NCI-H128 (cell line): ENCODE data around the gene KRTAP9-1.
"Not testable (repeated sequence)": the region's sequence is repeated elsewhere in the genome, so short reads cannot be mapped to it uniquely, and the experiment has no call there.

ENCODE experiments used
- DNase-seq: peaks from one replicate; lab custom pipeline; 2025; ENCODE audit not compliant: unreplicated experiment; lab: John Stamatoyannopoulos, UW

Gene KRTAP9-1, protein sequence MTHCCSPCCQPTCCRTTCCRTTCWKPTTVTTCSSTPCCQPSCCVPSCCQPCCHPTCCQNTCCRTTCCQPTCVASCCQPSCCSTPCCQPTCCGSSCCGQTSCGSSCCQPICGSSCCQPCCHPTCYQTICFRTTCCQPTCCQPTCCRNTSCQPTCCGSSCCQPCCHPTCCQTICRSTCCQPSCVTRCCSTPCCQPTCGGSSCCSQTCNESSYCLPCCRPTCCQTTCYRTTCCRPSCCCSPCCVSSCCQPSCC

DNA sequence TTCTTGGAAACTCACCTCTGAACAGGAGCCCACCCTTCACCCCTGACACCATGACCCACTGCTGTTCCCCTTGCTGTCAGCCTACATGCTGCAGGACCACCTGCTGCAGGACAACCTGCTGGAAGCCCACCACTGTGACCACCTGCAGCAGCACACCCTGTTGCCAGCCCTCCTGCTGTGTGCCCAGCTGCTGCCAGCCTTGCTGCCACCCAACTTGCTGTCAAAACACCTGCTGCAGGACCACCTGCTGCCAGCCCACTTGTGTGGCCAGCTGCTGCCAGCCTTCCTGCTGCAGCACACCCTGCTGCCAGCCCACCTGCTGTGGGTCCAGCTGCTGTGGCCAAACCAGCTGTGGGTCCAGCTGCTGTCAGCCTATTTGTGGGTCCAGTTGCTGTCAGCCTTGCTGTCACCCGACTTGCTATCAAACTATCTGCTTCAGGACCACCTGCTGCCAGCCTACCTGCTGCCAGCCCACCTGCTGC is at the start of gene KRTAP9-1:
TSS of gene KRTAP9-1 (plus strand) at position 51 of the 482 bp plus-strand sequence. CDS start at position 51, 0 bp downstream.
- not testable (repeated sequence) for DNase-seq

DNA sequence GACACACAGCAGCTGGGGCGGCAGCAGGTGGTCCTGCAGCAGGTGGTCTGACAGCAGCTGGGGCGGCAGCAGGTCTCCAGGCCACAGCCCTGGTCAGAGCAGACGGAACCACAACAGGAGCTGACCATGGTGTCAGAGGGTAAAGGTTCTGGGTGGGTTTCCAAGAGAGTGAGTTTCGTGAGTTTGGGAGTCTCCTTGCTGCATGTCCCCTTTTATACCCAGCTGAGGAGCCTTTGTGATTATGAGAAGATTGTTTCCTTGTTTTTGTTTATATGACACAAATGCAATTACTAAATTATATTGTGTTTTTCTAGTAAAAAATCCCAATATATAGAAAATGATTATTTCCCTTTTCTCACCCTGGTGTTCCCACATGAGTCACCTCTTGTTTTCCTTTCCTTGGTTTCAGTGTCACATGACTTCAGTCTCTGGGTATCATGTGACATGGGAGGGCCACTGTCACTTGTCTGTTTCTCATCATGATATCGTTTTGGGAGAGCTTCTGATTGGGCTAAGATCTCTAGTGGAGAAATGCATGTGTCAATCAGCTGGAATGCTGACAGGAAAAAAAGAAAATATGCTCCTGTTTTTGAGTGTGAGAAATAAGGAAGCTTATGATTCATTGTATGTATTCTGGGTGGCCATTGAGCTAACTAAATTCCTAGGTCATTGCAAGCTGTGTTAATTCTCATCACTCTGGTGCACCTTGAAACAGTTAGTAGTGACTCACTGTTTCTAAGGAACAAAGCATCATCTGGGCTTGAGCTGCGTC is 49.1 kb upstream of the KRTAP9-1 start, which contains the start of gene KRTAP4-6:
TSS of gene KRTAP4-6 (minus strand) at position 185 of the 772 bp plus-strand sequence. CDS start at position 128, 57 bp downstream.
- no peak for DNase-seq

DNA sequence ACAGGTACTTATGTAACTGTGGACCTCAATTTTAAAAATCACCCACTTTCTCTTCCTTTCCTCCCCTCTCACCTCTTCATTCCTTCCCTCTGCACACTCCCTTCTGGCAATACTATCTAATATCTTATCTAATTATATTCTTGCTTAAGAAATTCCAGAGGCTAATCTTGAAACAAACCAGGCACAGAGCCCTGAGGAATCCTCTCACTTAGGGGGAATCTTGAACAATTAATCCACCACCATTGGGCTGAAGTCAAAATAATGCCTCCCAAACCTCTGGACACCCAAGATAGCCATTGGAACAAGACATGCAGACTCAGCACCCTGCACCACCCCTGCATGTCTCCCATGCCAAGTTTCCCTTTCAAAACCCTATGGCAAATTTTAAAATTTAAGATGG is 48.3 kb upstream of the KRTAP9-1 start:
- no peak for DNase-seq

DNA sequence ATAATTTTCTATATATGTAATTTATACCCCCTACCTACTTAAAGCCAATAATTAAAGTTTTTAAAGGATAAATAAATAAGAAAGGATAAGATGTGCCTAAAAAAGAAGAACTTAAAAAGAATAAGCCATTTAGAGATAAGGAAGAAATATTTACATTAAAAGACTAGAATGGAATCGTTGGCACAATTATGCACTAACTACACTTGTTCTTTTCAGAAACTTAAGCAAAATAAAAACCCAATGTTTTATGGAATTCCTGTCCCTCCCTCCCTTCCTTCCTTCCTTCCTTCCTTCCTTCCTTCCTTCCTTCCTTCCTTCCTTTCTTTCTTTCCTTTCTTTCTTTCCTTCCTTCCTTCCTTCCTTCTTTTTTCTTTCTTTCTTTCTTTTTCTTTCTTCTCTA is 44.8 kb upstream of the KRTAP9-1 start:
- no peak for DNase-seq

DNA sequence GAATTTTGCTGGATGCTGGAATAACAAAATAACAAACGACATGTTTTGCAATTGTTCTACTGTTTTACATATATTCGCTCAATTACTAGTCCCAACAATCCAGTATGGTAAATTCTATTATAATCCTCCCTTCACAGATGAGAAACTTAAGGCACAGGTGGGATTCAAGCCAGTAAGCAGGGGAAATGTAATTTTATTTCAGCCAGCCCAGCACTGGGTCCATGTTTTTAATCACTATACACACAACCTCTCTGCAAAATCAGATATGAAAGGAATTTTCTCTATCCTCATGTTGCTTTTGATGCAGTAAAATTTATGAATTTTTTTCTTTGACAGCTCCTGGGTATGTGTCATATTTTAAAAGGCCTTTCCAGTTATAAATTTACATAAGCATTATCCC is 44.4 kb upstream of the KRTAP9-1 start:
- no peak for DNase-seq

DNA sequence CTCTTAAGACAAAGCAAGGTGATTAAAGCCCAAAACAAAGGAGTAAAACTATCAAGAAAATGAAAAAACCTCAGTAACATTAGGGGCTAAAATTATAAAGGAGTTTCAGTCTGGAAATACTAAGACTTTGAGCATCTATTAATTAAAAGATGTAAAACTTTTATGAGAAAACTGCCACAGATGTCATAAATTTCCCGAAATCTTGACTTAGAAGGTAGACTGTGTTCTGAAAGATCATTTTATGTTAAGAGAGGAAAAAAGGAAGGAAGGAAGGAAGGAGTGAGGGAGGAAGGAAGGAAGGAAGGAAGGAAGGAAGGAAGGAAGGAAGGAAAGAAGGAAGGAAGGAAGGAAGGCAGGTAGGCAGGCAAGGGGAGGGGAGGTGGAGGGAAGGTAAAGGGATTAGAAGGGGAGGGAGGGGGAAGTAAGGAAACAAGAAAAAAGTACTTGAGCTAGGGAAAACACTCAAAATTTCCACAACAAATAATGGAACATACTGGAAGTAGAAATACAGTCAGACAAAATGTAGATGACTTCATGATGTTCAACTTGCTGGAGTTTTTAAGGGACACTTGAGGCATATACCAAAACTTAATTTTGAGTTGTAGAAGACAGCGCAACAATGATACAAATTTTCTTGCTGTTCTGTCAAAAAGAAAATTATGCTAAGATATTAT is 42.0 kb upstream of the KRTAP9-1 start:
- DNase-seq = no peak

DNA sequence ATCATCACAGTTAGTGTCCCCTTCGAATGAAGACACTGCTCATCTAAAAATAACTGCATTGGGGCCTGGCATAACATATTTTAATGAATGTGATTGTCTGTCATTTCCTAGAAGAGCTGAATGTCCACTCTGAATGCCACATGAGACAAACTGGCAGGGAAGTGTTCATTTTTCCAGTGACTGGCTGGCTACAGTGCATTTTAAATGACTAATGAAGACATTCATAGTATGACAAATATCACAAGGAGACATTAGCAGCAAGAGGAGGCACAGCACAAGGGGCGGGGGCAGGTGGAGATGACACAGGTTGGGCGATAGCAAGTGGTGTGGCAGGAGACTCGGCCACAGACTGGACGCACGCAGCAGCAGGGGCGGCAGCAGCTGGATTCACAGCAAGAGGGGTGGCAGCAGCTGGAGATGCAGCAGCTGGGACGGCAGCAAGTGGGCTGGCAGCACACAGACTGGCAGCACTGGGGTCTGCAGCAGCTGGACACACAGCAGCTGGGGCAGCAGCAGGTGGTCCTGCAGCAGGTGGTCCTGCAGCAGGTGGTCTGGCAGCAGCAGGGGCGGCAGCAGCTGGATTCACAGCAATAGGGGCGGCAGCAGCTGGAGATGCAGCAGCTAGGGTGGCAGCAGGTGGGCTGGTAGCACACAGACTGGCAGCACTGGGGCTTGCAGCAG is 40.6 kb upstream of the KRTAP9-1 start:
- not testable (repeated sequence) for DNase-seq

DNA sequence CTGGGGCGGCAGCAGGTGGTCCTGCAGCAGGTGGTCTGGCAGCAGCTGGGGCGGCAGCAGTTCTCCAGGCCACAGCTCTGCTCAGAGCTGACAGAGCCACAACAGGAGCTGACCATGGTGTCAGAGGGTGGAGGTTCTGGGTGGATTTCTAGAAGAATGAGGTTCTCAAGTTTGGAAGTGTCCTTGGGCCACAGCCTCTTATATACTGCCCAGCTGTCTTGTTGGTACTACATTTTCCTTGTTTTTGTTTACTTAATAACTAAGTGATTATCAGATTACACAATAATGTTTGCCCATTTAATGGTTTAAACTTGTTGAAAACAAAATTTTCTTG is 40.1 kb upstream of the KRTAP9-1 start, which contains the start of gene KRTAP4-5:
TSS of gene KRTAP4-5 (minus strand) at position 174 of the 334 bp plus-strand sequence. CDS start at position 116, 58 bp downstream.
- DNase-seq = no peak

DNA sequence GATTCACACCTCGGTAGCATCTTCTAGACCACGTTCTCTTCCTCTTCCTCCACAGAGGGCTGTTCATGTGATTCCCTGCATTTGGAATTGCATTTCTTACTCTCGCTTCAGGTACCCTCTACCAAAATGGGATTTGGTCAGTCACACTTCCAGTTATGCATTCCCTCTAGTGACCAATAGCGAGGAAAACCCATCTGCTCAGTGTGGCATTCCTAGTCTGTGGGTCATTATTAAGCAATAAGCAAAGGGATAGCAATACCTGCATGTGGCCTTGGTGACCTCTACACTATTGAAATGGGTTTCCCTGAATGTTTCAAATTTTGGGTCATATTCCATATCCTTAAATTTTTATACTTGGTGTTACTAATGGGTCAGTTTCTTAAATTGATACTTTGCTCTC is 39.7 kb upstream of the KRTAP9-1 start:
- DNase-seq = no peak

DNA sequence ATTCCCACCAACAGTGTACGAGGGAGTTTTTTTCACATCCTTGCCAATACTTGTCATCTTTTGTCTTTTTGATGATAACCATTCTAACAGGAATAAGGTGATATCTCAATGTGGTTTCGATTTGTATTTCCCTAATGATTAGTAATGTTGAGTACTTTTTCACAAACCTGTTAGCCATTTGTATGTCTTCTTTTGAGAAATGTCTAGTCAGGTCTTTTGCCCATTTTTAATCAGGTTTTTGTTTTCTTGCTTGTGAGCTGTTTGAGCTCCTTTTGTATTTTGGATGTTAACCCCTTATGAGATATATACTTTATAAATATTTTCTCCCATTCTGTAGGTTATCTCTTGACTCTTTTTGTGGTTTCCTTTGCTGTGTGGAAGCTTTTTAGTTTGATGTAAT is 38.2 kb upstream of the KRTAP9-1 start:
- no peak for DNase-seq

DNA sequence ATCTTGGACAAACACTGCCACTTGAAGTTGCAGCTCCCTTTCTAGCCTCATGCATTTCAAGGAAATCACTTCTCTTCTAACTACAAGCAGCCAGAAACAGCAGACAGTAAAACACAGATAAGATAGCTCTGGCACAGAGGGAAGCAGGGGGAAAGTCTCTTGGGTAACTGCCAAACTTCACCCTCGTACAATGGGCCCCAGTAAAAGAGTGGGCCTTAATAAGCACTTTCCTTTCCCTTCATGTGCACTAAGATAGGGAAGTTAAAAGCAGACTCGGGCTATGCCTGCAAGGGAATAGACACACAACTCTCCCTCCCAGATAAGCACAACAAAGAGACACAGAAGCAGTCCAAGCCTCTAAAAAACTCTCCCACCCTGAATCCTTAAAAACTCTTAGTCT is 35.8 kb upstream of the KRTAP9-1 start:
- no peak for DNase-seq

DNA sequence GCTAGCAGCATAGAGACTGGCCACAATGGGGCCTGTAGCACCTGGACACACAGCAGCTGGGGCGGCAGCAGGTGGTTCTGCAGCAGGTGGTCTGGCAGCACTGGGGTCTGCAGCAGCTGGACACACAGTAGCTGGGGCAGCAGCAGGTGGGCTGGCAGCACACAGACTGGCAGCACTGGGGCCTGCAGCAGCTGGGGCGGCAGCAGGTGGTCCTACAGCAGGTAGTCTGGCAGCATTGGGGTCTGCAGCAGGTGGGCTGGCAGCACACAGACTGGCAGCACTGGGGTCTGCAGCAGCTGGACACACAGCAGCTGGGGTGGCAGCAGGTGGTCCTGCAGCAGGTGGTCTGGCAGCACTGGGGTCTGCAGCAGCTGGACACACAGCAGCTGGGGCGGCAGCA is 29.5 kb upstream of the KRTAP9-1 start:
- DNase-seq = not testable (repeated sequence)

DNA sequence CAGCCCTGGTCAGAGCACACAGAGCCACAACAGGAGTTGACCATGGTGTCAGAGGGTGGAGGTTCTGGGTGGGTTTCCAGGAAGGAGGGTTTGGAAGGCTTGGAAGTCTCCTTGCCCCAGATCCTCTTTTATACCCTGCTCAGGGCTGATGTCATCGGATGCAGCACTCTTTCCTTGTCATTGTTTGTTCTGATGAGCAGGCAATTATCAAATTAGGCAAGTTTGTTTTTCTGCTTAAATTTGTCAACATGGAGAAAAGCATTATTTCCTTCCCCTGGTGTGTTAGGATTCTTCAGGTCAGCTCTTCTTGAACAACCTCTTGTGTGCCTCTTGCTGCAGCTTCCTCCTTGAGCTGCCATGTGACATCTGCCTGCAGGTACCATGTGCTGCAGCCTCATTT is 29.0 kb upstream of the KRTAP9-1 start, which contains the start of gene KRTAP4-4:
TSS of gene KRTAP4-4 (minus strand) at position 101 of the 400 bp plus-strand sequence. CDS start at position 44, 57 bp downstream.
- no peak for DNase-seq

DNA sequence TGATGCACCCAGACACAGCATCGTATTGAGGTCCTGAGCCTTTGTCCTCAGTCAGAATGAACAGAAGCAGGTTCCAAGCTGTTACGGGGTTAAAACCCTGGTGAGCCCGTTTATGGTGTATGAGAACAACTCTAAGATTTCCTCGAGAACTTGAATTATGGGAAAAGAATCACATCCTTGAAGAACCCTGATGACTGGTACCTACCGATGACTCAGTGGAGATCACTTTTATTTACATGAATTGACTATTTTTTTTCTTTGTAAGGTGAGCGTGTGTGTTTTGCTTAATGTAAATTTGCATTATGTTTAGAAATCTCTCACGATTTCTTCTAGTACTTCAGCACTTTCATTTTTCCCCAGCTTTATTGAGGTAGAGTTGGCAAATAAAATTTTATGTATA is 25.9 kb upstream of the KRTAP9-1 start:
- DNase-seq = no peak

DNA sequence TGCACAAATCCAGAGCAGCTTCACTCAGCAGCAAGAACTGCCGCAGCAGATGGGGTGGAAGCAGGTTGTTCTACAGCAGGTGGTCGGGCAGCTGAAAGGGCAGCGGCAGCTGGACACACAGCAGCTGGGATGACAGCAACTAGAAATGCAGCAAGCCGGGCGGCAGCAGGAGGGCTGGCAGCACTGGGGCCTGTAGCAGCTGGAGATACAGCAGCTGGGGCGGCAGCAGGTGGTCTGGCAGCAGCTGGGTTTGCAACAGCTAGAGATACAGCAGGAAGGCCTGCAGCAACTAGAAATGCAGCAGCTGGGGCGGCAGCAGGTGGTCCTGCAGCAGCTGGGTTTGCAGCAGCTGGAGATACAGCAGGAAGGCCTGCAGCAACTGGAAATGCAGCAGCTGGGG is 22.1 kb upstream of the KRTAP9-1 start:
- no peak for DNase-seq

DNA sequence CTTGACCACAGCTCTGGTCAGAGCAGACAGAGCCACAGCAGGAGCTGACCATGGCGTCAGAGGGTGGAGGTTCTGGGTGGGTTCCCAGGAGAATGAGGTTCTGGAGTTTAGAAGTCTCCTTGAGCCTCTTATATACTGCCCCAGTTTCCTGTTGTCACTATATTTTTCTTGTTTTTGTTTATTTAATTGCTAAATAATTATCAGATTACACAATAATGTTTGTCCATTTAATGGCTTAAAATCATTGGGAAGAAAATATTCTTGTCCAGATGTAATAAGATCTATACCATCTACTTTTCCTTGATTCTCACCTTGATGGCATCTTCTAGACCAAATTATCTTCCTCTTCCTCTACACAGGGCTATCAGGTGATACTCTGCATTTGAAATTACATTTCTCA is 21.6 kb upstream of the KRTAP9-1 start, which contains the start of gene KRTAP4-3:
TSS of gene KRTAP4-3 (minus strand) at position 101 of the 400 bp plus-strand sequence. CDS start at position 52, 49 bp downstream.
- no peak for DNase-seq

DNA sequence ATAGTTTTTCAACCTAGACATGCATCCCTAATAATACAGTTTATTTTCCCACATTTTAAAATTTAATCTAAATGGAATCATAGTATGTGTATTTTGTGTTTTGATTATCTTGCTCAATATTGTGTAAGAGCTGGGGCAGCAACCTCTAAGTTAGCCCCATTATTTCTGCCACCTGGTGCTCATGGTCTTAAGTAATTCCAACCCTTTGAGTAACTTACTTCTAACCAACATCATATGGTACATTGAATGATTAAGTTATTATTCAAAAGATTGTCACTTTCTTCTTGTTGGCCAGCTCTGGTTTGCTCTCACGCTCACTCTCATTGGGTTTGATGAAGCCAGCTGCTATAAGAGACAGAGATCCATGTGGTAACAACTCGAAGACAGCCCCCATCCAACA is 17.8 kb upstream of the KRTAP9-1 start:
- DNase-seq = no peak

DNA sequence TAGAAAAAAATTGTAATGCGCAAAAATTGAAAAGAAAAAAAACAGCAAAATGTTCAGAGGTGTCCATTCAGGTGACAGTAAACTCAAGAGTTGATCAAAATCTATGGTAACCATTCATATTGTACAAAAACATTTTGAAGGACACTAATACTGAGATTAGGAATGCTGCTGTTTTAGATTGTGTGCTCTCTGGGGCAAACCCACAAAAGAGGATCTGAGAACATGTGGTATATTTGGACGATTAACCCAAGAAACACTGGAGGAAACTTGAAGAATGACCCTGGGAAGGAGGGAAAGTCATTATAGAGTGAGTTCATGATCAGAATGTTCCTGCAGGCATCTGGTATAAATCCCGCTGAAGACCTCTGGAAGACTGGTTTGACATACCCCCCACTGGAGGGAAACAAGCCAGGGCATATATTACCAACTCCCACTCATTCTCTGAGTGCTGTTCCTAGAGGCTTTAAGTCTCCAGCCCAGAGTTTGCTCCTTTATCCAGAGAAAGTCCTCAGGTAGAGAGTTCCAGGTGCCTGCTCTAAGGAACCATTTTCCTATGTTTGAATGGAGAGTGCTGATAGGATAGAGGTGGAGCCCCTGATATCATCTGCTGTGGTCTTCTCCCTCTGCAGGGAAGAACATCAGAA is 12.8 kb upstream of the KRTAP9-1 start:
- no peak for DNase-seq

DNA sequence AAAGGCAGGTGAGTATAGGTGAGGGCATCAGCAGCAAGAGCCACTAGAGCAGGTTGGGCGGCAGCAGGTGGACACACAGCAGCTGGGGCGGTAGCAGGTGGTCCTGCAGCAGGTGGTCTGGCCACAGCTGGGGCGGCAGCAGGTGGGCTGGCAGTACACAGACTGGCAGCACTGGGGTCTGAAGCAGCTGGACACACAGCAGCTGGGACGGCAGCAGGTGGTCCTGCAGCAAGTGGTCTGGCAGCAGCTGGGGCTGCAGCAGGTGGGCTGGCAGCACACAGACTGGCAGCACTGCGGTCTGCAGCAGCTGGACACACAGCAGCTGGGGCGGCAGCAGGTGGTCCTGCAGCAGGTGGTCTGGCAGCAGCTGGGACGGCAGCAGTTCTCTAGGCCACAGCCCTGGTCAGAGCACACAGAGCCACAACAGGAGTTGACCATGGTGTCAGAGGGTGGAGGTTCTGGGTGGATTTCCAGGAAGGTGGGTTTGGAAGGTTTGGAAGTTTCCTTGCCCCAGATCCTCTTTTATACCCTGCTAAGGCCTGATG is 11.9 kb upstream of the KRTAP9-1 start, which contains the start of gene KRTAP4-2:
TSS of gene KRTAP4-2 (minus strand) at position 495 of the 545 bp plus-strand sequence. CDS start at position 438, 57 bp downstream.
- DNase-seq = no peak

DNA sequence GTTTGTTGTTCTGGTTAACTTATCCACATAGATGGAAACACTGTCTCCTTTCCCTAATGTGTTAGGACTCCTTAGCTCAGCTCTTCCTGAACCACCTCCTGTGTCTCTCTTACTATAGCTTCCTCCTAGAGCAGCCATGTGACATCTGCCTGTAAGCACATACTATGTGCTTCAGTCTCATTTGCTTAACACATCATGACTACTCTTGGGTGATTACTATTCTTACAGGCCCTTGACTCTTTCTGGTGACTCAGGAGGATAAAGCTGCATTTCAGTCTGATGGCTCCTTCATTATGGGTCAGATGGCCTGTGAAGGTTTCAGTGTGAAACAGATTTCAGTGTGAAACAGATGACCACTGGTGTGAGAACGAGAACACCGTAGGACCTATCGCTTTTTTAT is 11.3 kb upstream of the KRTAP9-1 start:
- DNase-seq = no peak
